HepG2 (cell line): ENCODE results near the gene CADM4. TPM values are rescaled to one million over a fixed set of nuclear protein-coding genes. Genes with fewer than 3 reads are reported as not detected.

Experiments used
- HDAC2 ChIP-seq: sonication (generic); formaldehyde crosslinking; IDR thresholded peaks from 2 replicates; pipeline ENCODE4 v1.4.0; 2020; ENCODE audit warnings: missing genetic modification reagents
- MYNN ChIP-seq: sonication (generic); formaldehyde crosslinking; IDR thresholded peaks from 2 replicates; pipeline ENCODE4 v1.4.0; 2020; ENCODE audit warnings: mild to moderate bottlenecking, low read depth, missing genetic modification reagents
- POLR2AphosphoS5 ChIP-seq: IDR thresholded peaks from 2 replicates; pipeline ENCODE4 v1.6.1; 2012; ENCODE audit warnings: low read depth, low read length
- PTBP1 ChIP-seq: fragments of 200-400 bp; formaldehyde crosslinking; IDR thresholded peaks from 2 replicates; pipeline ENCODE4 v1.6.1; 2018; ENCODE audit warnings: low read length, low read depth; ENCODE audit not compliant: poor library complexity, severe bottlenecking
- YEATS4 ChIP-seq: sonication (generic); formaldehyde crosslinking; IDR thresholded peaks from 2 replicates; pipeline ENCODE4 v1.4.0; 2020; ENCODE audit warnings: missing genetic modification reagents, borderline replicate concordance
- ZMYM2 ChIP-seq: sonication (generic); formaldehyde crosslinking; IDR thresholded peaks from 2 replicates; pipeline ENCODE4 v1.8.0; 2022; ENCODE audit warnings: mild to moderate bottlenecking, missing genetic modification reagents
- ZNF292 ChIP-seq: sonication (generic); formaldehyde crosslinking; IDR thresholded peaks from 2 replicates; pipeline ENCODE4 v1.8.1; 2022; ENCODE audit warnings: mild to moderate bottlenecking, low read depth, missing genetic modification reagents, borderline replicate concordance
- ZNF331 ChIP-seq: sonication (generic); formaldehyde crosslinking; IDR thresholded peaks from 2 replicates; pipeline ENCODE4 v1.4.0; 2020; ENCODE audit warnings: missing genetic modification reagents
- ZNF501 ChIP-seq: sonication (generic); formaldehyde crosslinking; IDR thresholded peaks from 2 replicates; pipeline ENCODE4 v1.5.1; 2020; ENCODE audit warnings: mild to moderate bottlenecking, moderate library complexity, missing genetic modification reagents
- ZNF598 ChIP-seq: sonication (generic); formaldehyde crosslinking; IDR thresholded peaks from 2 replicates; pipeline ENCODE4 v1.5.1; 2020; ENCODE audit warnings: mild to moderate bottlenecking, missing genetic modification reagents, borderline replicate concordance
- ZNF772 ChIP-seq: sonication (generic); formaldehyde crosslinking; IDR thresholded peaks from 2 replicates; pipeline ENCODE4 v1.5.0; 2020; ENCODE audit warnings: mild to moderate bottlenecking, missing genetic modification reagents
- ZSCAN30 ChIP-seq: sonication (generic); formaldehyde crosslinking; IDR thresholded peaks from 2 replicates; pipeline ENCODE4 v1.5.0; 2020; ENCODE audit warnings: mild to moderate bottlenecking, missing genetic modification reagents
- ZSCAN31 ChIP-seq: sonication (generic); formaldehyde crosslinking; IDR thresholded peaks from 2 replicates; pipeline ENCODE4 v1.5.0; 2020; ENCODE audit warnings: low read depth, mild to moderate bottlenecking, missing genetic modification reagents
- polyA plus RNA-seq, 8 experiments: library from polyadenylated mRNA; depleted of rRNA in 3 of 8; stranded (reverse) in 7 of 8; unstranded in 1 of 8; fragments of >200 nt; fragmentation: Illumina TruSeq in 4 of 8; extraction: Trizol in 4 of 8; gene quantifications; 2 replicates each; pipeline versions ENCODE4 v1.2.1 to v1.2.3, GENCODE V29; 2011 to 2016; ENCODE audit warnings: low read depth in 4 of 8, missing spikeins in 1 of 8, mixed read lengths in 1 of 8; ENCODE audit not compliant: insufficient read depth in 1 of 8
- total RNA-seq, 5 experiments: library from RNA; depleted of rRNA; stranded (reverse); fragments of >200 nt; fragmentation: Illumina TruSeq; extraction: Trizol; gene quantifications; 2 replicates each; pipeline ENCODE4 v1.2.3, GENCODE V29; 2016; ENCODE audit warnings: low read depth in 1 of 5
- TF ChIP-seq, protein P1 (sequence below): sonication (generic); formaldehyde crosslinking; IDR thresholded peaks from 2 replicates; pipeline ENCODE4; 2020; ENCODE audit warnings: missing genetic modification reagents, mild to moderate bottlenecking, borderline replicate concordance
- TF ChIP-seq, protein P2 (sequence below), 2 experiments: fragments of 450-650 bp in 1 of 2; sonication (generic) in 1 of 2; formaldehyde crosslinking in 1 of 2; IDR thresholded peaks; 2 replicates each; pipeline versions ENCODE4 v1.6.1 to v1.8.0; 2016 to 2022; ENCODE audit warnings: antibody characterized with exemption in 1 of 2, mild to moderate bottlenecking in 1 of 2, missing genetic modification reagents in 1 of 2

The CADM4 gene
- total and polyA plus RNA-seq, 2 of the 13 experiments (the other 11 are each of a cell fraction or from before 2014, with no cell fraction given) = 8.5 to 16.0 TPM

DNA sequence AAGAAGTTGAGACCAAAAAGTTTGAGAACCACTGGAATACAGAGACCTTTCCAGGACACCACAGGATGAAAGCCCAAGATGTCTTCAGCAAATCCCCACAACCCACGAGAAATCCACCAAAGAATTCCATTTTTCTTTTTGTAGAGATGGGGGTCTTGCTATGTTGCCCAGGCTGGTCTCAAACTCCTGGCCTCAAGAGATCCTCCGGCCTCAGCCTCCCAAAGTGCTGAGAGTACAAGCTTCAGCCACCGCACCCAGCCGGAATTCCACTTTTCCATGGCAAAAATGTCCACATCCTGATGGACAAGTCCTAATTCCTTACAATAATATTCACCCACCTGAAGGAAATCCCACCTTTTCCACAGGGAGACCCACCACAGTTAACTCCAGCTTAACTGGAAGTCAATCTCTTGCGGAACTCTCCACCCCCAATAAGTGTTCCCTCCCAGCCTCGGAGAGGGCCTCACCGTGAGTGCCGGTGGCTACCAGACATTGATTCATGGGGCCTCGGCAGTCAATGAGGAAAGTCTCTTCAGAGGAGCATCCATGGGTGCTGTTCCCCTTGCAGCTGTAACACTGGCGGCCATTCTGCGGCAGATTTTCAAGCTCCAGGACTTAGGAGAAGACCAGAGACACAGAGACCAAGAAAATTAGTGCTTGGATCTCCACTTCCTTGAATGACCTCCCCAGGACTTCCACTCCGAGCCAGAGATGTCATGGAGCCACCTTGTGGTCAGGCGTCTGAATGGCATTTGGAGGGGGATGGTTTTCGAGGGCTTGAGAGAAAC is 12.3 kb upstream of the CADM4 start (continued):
- TF ChIP-seq, protein P1, sequence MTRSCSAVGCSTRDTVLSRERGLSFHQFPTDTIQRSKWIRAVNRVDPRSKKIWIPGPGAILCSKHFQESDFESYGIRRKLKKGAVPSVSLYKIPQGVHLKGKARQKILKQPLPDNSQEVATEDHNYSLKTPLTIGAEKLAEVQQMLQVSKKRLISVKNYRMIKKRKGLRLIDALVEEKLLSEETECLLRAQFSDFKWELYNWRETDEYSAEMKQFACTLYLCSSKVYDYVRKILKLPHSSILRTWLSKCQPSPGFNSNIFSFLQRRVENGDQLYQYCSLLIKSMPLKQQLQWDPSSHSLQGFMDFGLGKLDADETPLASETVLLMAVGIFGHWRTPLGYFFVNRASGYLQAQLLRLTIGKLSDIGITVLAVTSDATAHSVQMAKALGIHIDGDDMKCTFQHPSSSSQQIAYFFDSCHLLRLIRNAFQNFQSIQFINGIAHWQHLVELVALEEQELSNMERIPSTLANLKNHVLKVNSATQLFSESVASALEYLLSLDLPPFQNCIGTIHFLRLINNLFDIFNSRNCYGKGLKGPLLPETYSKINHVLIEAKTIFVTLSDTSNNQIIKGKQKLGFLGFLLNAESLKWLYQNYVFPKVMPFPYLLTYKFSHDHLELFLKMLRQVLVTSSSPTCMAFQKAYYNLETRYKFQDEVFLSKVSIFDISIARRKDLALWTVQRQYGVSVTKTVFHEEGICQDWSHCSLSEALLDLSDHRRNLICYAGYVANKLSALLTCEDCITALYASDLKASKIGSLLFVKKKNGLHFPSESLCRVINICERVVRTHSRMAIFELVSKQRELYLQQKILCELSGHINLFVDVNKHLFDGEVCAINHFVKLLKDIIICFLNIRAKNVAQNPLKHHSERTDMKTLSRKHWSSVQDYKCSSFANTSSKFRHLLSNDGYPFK (CRISPR knock-in tag) = peak; percentile 33; the same call in 1 of the 2 replicates
- TF ChIP-seq ZSCAN31 (no peak), YEATS4 (CRISPR knock-in tag) (no peak), ZNF772 (CRISPR knock-in tag) (0 out of 2 replicates have a peak, but pooled peaks have one; percentile 41), MYNN (no peak), ZNF292 (CRISPR knock-in tag) (no peak), POLR2AphosphoS5 (peak; percentile 34; the same call in 1 of the 2 replicates), ZMYM2 (peak; percentile 69; the same call in 1 of the 2 replicates), PTBP1 (no peak), ZNF598 (0 out of 2 replicates have a peak, but pooled peaks have one; percentile 22), ZSCAN30 (no peak), ZNF501 (CRISPR knock-in tag) (peak; percentile 82), ZNF331 (CRISPR knock-in tag) (0 out of 2 replicates have a peak, but pooled peaks have one; percentile 14), HDAC2 (0 out of 2 replicates have a peak, but pooled peaks have one; percentile 10)
- TF ChIP-seq, protein P2, sequence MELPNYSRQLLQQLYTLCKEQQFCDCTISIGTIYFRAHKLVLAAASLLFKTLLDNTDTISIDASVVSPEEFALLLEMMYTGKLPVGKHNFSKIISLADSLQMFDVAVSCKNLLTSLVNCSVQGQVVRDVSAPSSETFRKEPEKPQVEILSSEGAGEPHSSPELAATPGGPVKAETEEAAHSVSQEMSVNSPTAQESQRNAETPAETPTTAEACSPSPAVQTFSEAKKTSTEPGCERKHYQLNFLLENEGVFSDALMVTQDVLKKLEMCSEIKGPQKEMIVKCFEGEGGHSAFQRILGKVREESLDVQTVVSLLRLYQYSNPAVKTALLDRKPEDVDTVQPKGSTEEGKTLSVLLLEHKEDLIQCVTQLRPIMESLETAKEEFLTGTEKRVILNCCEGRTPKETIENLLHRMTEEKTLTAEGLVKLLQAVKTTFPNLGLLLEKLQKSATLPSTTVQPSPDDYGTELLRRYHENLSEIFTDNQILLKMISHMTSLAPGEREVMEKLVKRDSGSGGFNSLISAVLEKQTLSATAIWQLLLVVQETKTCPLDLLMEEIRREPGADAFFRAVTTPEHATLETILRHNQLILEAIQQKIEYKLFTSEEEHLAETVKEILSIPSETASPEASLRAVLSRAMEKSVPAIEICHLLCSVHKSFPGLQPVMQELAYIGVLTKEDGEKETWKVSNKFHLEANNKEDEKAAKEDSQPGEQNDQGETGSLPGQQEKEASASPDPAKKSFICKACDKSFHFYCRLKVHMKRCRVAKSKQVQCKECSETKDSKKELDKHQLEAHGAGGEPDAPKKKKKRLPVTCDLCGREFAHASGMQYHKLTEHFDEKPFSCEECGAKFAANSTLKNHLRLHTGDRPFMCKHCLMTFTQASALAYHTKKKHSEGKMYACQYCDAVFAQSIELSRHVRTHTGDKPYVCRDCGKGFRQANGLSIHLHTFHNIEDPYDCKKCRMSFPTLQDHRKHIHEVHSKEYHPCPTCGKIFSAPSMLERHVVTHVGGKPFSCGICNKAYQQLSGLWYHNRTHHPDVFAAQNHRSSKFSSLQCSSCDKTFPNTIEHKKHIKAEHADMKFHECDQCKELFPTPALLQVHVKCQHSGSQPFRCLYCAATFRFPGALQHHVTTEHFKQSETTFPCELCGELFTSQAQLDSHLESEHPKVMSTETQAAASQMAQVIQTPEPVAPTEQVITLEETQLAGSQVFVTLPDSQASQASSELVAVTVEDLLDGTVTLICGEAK (IDR thresholded peaks at IDR 0.05) = no peak
- TF ChIP-seq, protein P2 (CRISPR knock-in tag; IDR thresholded peaks at IDR 0.05) = no peak
